Skeletal muscle cell (primary cell): ENCODE measurements around the gene EFHC1.

Experiments used
- DNase-seq: peaks from one replicate; pipeline ENCODE4 v3.0.0-alpha.2; 2010; ENCODE audit warnings: low read depth
- H3K4me3 ChIP-seq: 2 replicates; pipeline ENCODE4 v1.5.1; 2011; ENCODE audit warnings: low read depth, mild to moderate bottlenecking, control low read depth, low read length, moderate library complexity

Gene EFHC1

DNA sequence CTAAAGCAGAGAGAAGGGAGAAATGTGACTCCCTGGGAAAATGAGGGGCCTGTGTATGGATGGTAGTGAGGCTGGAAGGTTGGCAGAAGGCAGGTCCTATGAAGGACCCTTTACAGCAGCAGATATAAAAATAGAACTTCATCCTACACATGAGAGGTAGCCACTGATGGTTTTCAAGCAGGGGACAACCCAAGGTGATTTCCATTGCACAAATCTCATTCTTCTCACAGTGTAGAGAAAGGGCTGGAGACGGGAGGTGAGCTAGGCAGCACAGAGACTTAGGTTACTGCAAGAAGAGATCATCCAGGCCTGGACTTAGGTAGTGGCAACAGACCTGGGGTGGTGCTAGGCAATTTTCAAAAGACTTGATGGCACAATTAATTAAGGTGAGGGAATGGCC lies 126.0 kb downstream of the EFHC1 start:
- H3K4me3 ChIP-seq = no peak overlapping the region
- DNase-seq = no peak

- DNase-seq = no peak
- no peak overlapping the region for H3K4me3 ChIP-seq
Observed at GRCh38 chr6:52546678-52547077, 126.5 kb downstream of the EFHC1 start.

- no peak overlapping the region for H3K4me3 ChIP-seq
Observed at GRCh38 chr6:52547647-52548352, 127.7 kb downstream of the EFHC1 start.

GRCh38 chr6:52548353-52548713 lies 128.2 kb downstream of the EFHC1 start:
- no peak for DNase-seq
- no peak overlapping the region for H3K4me3 ChIP-seq

More at GRCh38 chr6:52547647-52548352, 127.7 kb downstream of the EFHC1 start:
- no peak for DNase-seq

DNA sequence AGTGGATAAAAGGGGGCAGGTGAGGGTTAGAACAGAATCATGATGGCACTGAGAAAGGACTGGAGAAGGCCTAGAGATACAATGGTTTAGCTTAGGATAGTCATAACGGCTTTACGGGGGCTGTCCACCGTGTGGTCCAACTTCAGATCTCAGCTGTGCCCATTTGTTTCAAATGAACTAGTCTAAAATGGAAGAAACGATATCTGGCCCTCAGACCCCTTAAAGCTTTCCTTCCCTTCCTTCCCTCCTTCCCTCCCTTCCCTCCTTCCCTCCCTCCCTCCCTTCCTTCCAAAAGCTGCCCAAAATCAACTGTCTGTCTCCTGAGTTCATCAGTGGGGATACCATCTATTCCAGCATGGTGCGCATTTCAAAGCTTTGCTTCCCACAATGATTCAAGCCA lies 128.9 kb downstream of the EFHC1 start:
- no peak overlapping the region for H3K4me3 ChIP-seq
- DNase-seq = no peak

GRCh38 chr6:52549428-52549827 lies 129.3 kb downstream of the EFHC1 start:
- no peak for DNase-seq
- H3K4me3 ChIP-seq = no peak overlapping the region

DNA sequence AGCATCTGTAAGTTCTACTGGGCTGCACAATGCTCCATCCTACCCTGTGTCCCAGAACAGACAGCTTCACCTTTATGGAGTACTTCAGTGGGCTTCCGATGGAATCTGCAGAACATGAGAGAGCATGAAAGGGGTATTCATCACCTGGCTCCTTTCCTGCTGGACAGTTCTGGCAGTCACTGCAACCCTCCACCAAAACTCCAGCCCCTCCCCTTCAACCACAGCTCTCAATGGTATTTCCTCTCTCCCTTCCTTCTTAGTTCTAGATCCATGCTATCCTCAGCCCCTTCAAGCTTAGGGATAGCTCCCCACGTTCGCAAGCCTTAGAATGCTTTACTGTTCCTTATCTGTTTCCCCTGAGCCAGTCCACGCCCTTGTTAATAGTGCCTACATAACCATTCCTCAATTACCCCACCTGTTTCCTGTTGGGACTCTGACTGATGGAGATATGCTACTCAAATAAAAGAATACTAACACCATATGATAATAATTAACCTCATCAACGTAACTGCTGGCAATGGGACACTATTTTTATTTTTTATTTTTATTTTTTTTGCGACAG lies 130.0 kb downstream of the EFHC1 start:
- DNase-seq = no peak

GRCh38 chr6:52550870-52551269 lies 130.7 kb downstream of the EFHC1 start:
- DNase-seq = no peak
- H3K4me3 ChIP-seq = no peak overlapping the region

More for the DNA sequence above, 130.0 kb downstream of the EFHC1 start:
- H3K4me3 ChIP-seq = no peak overlapping the region

DNA sequence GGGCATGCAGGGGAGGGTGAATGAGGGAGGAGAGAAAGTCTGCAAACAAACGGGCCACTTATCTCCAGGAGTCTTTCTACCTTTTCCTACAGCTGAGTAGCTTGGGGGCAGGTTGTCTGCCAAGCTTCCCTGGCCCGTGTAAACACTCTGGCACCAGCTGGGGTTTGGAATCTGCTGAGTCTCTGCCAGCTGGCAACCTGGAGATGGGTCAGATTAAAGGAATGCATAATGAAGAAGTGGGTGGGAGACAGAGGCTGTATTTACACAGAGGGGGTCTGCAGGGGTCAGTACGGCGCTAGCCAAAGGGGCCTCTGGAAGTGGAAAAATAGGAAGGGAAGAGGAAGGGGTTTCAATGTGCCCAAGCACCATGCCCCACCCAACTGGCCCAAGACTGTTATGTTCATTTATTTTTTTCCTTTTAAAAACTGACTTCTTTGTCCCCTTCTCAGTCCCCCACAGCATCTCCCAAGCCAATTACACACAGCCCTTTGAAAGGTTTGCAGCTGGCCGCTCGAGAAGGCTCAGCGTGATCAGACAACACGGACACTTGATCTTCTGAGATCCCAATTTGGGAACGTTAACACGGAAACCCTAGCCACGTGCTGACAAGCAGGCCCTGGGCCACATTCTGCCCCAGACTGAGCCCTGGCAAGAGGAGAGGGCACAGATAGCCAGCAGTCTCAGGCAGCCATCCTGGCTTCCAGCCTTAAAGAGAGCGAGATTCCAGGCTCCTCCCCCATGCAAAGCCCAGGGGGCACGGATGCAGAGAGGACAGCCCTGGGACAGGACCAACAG lies 131.5 kb downstream of the EFHC1 start:
- peak; percentile 55 for DNase-seq
- no peak overlapping the region for H3K4me3 ChIP-seq

DNA sequence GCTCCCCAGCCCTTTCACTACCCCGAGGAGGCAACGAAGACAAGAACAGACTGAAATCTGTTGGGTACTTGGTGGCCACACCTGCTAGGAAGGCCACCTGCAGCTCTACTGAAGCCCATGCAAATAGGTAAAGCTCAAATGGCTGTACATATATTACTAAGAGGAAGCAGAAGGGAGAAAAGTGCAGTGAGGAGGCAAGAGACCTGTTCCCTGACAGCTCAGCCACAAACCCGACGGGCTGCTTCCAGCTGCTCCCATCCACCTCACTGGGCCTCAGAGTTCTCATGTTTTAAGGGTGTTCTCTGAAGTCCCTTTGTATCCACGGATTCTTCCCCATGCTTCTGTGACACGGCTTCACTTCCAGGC lies 132.1 kb downstream of the EFHC1 start:
- no peak for DNase-seq
- no peak overlapping the region for H3K4me3 ChIP-seq

GRCh38 chr6:52553158-52553557 lies 133.0 kb downstream of the EFHC1 start:
- DNase-seq = no peak
- no peak overlapping the region for H3K4me3 ChIP-seq

DNA sequence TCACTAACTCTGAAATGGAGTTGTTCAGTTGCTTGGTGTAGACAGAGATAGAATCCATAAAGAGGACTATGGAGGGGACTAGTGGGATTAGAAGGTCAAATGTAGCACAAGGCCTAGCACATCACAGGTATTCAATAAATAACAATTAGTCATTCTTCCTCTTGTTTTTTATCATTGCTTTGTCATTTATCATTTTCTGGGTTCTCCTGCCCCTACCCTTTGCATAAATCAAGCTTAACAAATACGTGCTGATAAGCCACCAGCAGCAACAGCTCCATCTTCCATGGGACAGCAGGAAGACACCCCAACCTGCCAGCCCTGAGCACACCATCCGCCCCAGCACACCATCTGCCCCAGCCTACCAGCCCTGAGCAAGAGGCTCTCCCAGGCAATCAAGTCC lies 133.6 kb downstream of the EFHC1 start:
- H3K4me3 ChIP-seq = no peak overlapping the region
- DNase-seq = no peak

DNA sequence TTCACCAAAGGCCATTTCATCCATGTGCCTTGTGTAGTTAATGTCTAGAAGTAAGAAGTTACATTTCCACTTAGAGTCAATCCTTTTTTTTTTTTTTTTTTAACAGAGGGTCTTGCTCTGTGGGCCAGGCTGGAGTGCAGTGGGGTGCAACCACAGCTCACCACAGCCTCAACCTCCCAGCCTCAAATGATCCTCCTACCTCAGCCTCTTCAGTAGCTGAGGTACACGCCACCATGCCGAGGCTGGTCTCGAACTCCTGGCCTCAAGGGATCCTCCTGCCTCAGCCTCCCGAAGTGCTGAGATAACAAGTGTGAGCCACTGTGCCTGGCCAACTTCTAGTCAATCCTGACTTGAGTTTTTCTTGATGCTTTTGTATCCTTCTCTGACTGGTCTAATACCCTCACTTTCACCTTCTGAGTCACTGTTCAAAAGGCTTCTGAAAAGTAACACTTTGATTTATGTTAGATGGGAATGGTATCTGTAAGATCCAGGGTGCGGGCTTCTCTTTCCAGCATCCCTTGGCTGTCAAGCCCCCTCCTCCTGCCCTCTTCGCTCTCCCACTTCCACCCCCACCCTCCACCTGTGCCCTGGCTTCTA lies 134.6 kb downstream of the EFHC1 start:
- DNase-seq = no peak
- no peak overlapping the region for H3K4me3 ChIP-seq

GRCh38 chr6:52555518-52556233 lies 135.5 kb downstream of the EFHC1 start:
- DNase-seq = no peak
- H3K4me3 ChIP-seq = no peak overlapping the region

DNA sequence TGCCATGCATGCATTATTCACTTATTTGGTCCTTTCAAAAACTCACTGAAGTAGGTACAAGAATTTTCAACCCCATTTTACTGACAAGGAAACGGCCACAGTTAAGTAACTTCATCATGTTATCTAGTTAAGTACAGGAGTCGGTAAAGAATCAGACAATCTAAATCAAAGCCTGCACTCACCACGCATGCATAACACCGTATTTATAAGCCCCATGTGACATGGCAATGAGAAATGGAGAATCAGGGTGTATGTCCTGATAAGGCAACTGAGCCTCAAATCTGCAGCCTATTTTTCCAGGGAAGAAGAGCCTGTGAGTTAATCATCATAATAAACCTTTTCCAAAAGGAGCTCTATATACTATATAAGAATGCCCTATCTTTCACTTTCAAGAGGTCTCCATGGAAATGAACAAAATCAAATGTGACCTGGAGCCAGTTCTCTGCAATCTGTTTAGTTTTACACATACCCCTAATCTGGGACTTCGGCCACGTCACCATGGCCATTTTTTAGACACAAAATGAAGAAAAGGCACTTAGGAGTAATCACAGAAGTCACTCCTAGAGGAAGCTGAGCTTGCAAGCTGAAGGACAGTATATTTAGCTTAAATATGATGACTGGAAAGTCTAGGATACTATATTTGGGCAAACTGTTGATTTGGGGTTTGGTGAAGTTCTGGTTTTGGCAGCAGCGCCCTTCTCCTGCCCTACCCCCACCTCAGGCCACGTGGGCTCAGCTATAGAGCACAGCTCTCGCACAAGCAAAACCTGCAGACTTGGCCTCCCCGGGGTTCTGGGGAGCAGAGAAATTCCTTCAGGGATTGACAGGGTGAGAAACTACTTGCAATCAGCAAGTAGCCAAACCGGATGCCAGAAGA lies 137.5 kb downstream of the EFHC1 start:
- H3K4me3 ChIP-seq = no peak overlapping the region
- no peak for DNase-seq

GRCh38 chr6:52558266-52559000 lies 138.3 kb downstream of the EFHC1 start:
- H3K4me3 ChIP-seq = no peak overlapping the region
- no peak for DNase-seq

DNA sequence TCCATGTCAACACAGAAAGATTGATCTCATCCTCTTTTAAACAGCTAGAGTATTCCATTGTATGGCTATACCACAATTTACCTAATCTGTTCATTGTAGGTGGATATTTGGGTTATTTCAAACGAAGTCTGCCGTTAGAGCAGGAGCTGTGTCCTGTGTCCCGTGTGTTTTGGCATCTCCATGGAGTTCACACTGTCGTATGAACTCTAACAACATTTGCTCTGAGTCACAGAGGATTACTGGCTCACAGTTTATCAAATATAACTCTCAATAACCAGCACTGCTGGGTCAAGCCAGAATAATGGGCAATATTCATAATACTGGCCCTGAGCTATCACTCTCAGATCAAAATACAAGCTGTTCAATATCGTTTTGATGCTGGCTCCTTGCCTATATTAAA lies 140.3 kb downstream of the EFHC1 start:
- no peak for DNase-seq
- no peak overlapping the region for H3K4me3 ChIP-seq

DNA sequence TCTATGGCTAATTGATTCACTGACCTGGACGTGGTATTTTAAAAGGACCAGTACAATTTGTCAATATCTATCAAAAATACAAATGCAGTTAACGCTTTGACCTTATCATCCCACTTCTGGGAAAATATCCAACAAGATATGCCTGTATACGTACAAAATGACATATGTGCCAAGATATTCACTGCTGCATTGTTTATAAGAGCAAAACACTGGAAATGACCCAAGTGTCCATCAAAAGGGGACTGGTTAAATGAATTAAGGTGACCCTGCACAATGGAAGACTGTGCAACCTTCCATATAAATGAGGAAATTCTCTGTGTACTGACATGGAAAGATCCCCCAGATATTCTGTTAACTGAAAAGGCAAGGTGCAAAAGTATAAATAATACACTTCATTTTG lies 142.8 kb downstream of the EFHC1 start:
- H3K4me3 ChIP-seq = no peak overlapping the region
- DNase-seq = no peak
